ENCODE measurements around the gene TMED1.

TMED1 gene

GRCh38 chr19:10809651-10810285 lies 26.2 kb downstream of the TMED1 start:
- DNase-seq (ENCODE audit: low spot score), result no peak

DNA sequence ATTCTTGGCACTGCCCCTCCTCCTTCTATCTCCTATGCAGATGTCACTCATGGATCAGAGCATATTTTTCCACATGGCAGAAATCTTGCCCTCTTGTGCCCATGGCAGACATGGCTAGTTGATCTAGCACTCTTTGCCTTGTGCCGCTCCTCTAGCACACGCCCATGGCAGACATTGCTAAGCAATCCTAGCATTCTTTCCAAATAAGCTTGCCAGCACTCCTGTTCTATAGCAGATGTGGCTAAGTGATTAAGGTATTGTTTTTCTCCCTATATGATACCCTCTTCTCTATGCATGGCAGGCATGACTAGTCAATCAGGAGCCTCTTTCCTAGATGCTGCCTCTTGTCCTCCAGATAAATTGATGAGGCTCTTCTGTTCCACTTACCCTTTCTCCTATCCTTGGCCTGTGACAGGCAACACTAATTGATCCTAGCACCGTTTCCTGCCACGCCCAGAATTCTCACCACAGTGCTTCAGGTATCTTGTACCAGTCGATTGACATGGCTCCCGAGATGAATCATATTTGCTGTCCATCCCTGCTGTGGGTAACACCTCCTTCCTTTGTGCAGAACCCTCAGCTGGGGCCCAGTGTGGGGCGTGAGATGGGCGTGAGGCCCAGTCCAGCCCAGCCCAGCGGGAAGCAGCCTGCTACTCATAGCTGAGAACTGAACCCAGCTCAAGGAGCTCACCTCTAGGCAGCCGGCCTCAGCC lies 26.9 kb downstream of the TMED1 start:
- DNase-seq (ENCODE audit: low spot score), result no peak

DNA sequence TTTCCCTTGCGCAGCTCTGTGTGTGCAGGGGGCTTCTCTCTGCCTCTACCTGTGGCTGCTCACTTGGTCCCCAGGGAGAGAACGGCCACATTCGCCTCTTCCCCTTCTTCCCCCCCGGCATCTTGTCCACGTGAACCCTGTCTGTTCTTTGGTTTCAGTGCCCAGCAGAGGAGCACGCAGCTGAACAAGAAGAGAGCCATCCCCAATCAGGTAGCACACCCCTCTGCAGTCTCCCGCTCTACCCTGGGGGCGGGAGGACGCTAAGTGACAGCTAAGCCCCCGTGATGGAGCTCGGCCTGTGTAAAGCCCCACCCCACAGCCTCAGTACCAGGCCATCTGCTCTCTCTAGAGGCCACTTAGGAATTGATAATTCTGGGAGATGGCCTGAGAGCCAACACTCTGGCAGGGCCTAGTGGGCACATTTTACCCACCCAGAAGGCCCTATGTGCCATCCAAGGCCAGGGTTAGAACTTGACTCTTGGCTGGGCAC lies 30.2 kb downstream of the TMED1 start:
- DNase-seq (ENCODE audit: low spot score), result no peak

- no peak for DNase-seq (ENCODE audit: low spot score)
Observed at GRCh38 chr19:10805065-10805757, 30.8 kb downstream of the TMED1 start.

- DNase-seq (ENCODE audit: low spot score), result no peak
Observed at GRCh38 chr19:10803252-10803651, 32.8 kb downstream of the TMED1 start.

GRCh38 chr19:10802479-10802878 lies 33.5 kb downstream of the TMED1 start:
- no peak for DNase-seq (ENCODE audit: low spot score)

DNA sequence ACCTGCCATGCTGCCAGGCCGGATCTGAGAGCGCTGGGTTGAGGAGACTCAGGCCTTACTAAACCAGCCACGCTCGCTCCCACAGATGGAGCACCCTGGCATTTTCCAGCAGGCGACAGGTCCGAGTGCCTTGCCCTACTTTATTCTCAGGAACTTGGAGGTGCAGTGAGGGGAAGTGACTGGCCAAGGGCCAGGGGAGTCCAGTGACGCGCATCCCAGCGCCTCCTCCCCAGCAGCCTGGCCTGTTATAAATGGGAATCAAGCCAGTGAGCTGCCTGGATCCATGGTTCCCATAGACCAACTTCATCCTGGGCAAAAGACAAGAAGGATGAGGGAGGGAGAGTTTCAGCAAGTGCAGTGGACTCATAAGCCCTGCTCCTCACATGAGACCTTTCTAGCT lies 35.5 kb downstream of the TMED1 start:
- no peak for DNase-seq (ENCODE audit: low spot score)

GRCh38 chr19:10797541-10798256 lies 38.3 kb downstream of the TMED1 start:
- no peak for DNase-seq (ENCODE audit: low spot score)

DNA sequence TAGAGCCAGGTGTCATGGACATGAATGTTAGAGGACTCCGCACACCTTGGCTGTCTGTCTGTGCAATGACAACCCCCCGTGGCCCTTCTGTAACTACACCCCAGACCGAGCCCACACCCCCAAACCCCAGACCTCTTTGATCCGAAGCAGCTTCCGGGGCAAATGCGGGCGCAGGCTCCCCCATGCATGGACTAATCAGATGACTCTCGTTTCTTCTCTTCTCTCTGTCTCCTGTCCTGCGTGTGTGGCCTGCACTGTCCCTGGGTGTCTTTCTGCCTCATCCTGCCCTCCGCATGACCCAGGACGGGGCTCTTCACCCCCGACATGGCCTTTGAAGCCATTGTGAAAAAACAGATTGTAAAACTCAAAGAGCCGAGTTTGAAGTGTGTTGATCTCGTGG lies 38.9 kb downstream of the TMED1 start:
- DNase-seq (ENCODE audit: low spot score), result no peak

GRCh38 chr19:10796653-10797052 lies 39.4 kb downstream of the TMED1 start:
- DNase-seq (ENCODE audit: low spot score), result no peak

GRCh38 chr19:10789866-10790265 lies 46.1 kb downstream of the TMED1 start:
- DNase-seq (ENCODE audit: low spot score), result no peak

DNA sequence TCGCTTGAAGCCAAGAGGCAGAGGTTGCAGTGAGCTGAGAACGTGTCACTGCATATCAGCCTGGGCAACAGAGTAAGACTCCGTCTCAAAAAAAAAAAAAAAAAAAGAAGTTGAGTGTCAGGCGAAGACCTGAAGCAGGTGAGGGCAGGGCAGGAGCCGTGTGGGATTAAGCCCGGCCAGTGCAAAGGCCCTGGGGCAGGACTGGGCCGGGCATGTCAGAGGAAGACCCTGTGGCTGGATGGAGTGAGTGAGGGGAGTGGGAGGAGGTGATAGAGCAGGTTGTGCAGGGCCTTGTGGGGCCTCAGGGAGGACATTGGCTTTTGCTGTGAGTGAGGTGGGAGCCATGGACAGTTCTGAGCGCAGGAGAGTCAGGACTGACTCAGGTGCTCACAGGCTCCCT lies 47.9 kb downstream of the TMED1 start:
- no peak for DNase-seq (ENCODE audit: low spot score)

- no peak for DNase-seq (ENCODE audit: low spot score)
Observed at GRCh38 chr19:10784257-10784656, 51.8 kb downstream of the TMED1 start.

DNA sequence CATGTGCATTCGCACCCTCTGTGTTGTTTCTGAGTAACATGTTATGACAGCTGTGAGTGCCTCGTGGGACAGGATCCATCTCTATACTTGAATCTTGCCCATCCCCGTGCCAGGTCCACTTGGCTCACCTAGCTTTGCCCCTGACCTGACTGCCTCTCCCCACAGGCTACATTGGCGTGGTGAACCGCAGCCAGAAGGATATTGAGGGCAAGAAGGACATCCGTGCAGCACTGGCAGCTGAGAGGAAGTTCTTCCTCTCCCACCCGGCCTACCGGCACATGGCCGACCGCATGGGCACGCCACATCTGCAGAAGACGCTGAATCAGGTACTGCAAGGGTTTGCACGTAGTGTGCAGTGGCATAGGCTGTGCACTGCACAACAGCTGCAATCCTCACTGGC lies 53.2 kb downstream of the TMED1 start:
- no peak for DNase-seq (ENCODE audit: low spot score)
